ENCODE measurements around the gene DNMT3A. TPM values are rescaled to one million over a fixed set of nuclear protein-coding genes. Genes with fewer than 3 reads are reported as not detected.

The DNMT3A gene
- total RNA-seq, 1 experiment from 2014 or later, result 215 TPM

DNA sequence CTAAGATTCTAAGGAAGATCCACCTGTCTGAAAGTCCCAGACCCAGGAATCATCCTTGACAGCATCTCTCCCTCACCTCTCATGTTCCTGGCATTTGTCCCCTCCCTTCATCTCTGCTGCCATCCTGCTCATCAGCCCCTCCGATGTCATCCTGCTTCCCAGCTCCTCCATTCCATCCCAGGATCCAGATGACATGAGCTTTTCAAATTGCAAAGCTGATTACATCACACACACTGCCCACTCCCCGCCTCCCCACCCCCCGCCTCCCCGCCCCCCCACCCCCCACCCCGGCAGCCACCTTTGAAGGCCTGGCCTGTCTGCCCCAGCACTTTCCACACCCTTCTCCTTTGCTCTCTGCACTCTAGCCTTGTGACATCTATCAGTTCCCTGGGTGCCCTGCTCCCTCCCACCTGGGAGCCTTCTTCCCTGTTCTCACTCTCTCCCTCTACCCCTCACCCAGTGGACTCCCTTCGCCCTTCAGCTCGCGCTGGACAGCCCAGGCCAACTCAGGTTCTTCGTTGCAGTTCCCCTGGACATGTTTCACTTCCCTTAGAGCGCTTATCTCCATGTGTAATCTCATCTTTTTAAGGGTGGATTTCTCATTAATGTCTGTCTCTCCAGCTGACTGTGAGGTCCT, 61.6 kb downstream of the DNMT3A start:
- Histone ChIP-seq H2AFZ (ENCODE audit: low read length) (no peak overlapping the region), H3K27ac (ENCODE audit: insufficient read length, low read depth, low read length) (no peak overlapping the region), H4K20me1 (ENCODE audit: control insufficient read depth, insufficient read depth, insufficient read length) (peaks cover 3% of the 10 kb centered on the region), H3K9ac (ENCODE audit: extremely low read depth, insufficient read length, low read length) (no peak overlapping the region), H4K91ac (ENCODE audit: insufficient read length, low read depth, low read length) (no peak overlapping the region), H2AK5ac (ENCODE audit: insufficient read length, low read length) (no peak overlapping the region), H3K79me1 (ENCODE audit: insufficient read depth, low read depth, low read length, poor library complexity, severe bottlenecking) (no peaks in the 10 kb centered on the region), H2BK15ac (ENCODE audit: low read depth, low read length) (no peak overlapping the region), H3K14ac (ENCODE audit: insufficient read depth, low read length) (peak overlapping the region; percentile 13; the same call in 1 of the 2 replicates), H3T11ph (ENCODE audit: low read length) (no peak overlapping the region), H3K4ac (ENCODE audit: low read depth, low read length) (no peak overlapping the region), H3K4me2 (ENCODE audit: insufficient read depth, insufficient read length, low read length) (no peak overlapping the region), H4K8ac (replicated peaks; ENCODE audit: insufficient read length, low read depth, low read length) (no peak overlapping the region), H3K18ac (ENCODE audit: insufficient read length, low read depth, low read length) (no peak overlapping the region), H3K79me2 (ENCODE audit: insufficient read depth, low read length) (no peaks in the 10 kb centered on the region), H2BK5ac (ENCODE audit: insufficient read length, low read length) (no peak overlapping the region), H2BK120ac (ENCODE audit: low read depth, low read length, poor library complexity, severe bottlenecking) (no peak overlapping the region), H3K4me1 (ENCODE audit: insufficient read depth, low read length) (peaks cover 6% of the 10 kb centered on the region; the same call in 1 of the 2 replicates), H3K27me3 (ENCODE audit: insufficient read depth, low read length) (no peaks in the 10 kb centered on the region), H3K23me2 (ENCODE audit: insufficient read length, low read depth, low read length, poor library complexity, severe bottlenecking) (peaks cover 3% of the 10 kb centered on the region), H2BK12ac (ENCODE audit: insufficient read length, low read depth, low read length) (no peak overlapping the region), H3K56ac (ENCODE audit: insufficient read length, low read depth, low read length) (no peak overlapping the region), H3K23ac (ENCODE audit: insufficient read length, low read depth, low read length) (no peak overlapping the region), H3K9me3 (ENCODE audit: control insufficient read depth, low read depth, low read length) (no peaks in the 10 kb centered on the region), H2BK20ac (ENCODE audit: low read depth, low read length, poor library complexity, severe bottlenecking) (no peak overlapping the region), H4K5ac (ENCODE audit: insufficient read length, low read depth, low read length) (no peak overlapping the region)
- TF ChIP-seq, protein P1, sequence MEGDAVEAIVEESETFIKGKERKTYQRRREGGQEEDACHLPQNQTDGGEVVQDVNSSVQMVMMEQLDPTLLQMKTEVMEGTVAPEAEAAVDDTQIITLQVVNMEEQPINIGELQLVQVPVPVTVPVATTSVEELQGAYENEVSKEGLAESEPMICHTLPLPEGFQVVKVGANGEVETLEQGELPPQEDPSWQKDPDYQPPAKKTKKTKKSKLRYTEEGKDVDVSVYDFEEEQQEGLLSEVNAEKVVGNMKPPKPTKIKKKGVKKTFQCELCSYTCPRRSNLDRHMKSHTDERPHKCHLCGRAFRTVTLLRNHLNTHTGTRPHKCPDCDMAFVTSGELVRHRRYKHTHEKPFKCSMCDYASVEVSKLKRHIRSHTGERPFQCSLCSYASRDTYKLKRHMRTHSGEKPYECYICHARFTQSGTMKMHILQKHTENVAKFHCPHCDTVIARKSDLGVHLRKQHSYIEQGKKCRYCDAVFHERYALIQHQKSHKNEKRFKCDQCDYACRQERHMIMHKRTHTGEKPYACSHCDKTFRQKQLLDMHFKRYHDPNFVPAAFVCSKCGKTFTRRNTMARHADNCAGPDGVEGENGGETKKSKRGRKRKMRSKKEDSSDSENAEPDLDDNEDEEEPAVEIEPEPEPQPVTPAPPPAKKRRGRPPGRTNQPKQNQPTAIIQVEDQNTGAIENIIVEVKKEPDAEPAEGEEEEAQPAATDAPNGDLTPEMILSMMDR (conservative IDR thresholded peaks at IDR 0.05), result no peak
- Mint-ChIP-seq H3K36me3 (ENCODE audit: insufficient read depth in 1 of 3, low read depth in 3 of 3) (peaks cover 0 to 8% (median 6%) of the 10 kb centered on the region in 3 experiments; a peak in 2 of 7 replicates), H3K27me3 (ENCODE audit: low read depth) (no peaks in the 10 kb centered on the region; the same call in 1 of the 2 replicates), H3K27ac (peak overlapping the region in 1 of 3 experiments; percentile 40; a peak in 2 of 7 replicates), H3K4me3 (no peak overlapping the region), H3K9me3 (no peaks in the 10 kb centered on the region; a peak in 1 of 5 replicates), H3K4me1 (peaks cover 49 to 55% of the 10 kb centered on the region in 2 experiments)
- no CpG with 5 or more reads among the region's 10 CpGs for WGBS (ENCODE audit: extremely low coverage, insufficient read length, low lambda C conversion rate)
- DNase-seq, result no peak

All from H9 (cell line).